Activated T-helper 17 cell treated with anti-CD3 and anti-CD28 coated beads, Interleukin-2, amount 50 U/mL, for 72 hours (primary cell): ENCODE measurements around the gene CARS1. TPM values are rescaled to one million over a fixed set of nuclear protein-coding genes. Genes with fewer than 3 reads are reported as not detected.

Experiments
- ATAC-seq: fragments of 150-1000 bp; cut with Tn5 transposase; replicated peaks from 2 replicates; pipeline ENCODE4 v1.10.0; 2021; ENCODE audit warnings: mild to moderate bottlenecking, moderate library complexity
- H3K27ac Mint-ChIP-seq: one replicate; pipeline ENCODE4 v1.8.0; 2022; ENCODE audit warnings: mixed read lengths
- H3K27me3 Mint-ChIP-seq: one replicate; pipeline ENCODE4 v1.8.0; 2022; ENCODE audit warnings: mixed read lengths
- H3K36me3 Mint-ChIP-seq: one replicate; pipeline ENCODE4 v1.8.0; 2022; ENCODE audit warnings: low read depth, mild to moderate bottlenecking, mixed read lengths
- H3K4me1 Mint-ChIP-seq: one replicate; pipeline ENCODE4 v1.8.0; 2022; ENCODE audit warnings: mixed read lengths
- H3K4me3 Mint-ChIP-seq: one replicate; pipeline ENCODE4 v1.8.0; 2022; ENCODE audit warnings: mild to moderate bottlenecking, mixed read lengths
- H3K9me3 Mint-ChIP-seq: one replicate; pipeline ENCODE4 v1.8.0; 2022; ENCODE audit warnings: mixed read lengths
- total RNA-seq, 2 donors: library from RNA; stranded (reverse); gene quantifications; one replicate each; pipeline ENCODE4 v1.2.3, GENCODE V29; 2022

The CARS1 gene
- total RNA-seq, 2 donors from 2014 or later, result 81.4 to 84.9 TPM

DNA sequence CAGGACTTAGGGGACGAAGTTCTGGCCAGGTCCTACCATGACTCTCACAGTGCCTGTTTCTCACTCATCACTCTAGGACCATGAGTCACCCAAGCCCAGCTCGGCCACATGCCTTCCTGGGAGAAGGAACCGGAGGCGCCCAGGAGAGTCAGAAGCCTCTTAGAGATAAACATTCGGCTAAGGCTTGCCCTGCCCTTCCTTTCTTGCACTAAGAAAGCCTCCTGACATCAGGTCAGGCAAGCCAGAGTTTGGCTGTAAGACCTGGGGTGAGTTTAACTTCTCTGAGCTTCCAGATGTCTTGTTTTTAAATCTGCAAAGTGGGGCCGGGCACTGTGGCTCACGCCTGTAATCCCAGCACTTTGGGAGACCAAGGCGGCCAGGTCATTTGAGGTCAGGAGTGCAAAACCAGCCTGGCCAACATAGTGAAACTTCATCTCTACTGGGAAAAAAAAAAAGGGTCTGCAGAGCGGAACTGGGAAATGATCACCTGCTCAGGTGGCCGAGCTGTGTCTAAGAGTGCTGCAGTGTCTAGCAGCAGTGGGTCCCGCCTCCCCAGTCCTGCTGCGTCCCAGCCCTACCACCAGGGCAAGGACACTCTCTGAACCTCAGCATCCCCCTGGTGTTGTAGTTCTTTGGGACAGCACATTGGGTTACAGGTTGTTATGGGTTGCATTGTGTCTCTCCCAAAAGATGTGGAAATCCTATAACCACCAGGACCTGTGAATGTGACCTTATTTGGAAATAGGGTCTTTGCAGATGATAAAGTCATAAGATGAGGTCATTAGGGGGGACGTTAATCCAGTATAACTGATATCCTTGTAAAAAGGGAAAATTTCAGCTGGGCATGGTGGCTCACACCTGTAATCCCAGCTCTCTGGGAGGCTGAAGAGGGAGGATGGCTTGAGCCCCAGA lies 1.8 kb upstream of the CARS1 start:
- H3K9me3 Mint-ChIP-seq, result no peaks in the 10 kb centered on the region
- H3K27ac Mint-ChIP-seq, result no peak overlapping the region
- no peak for ATAC-seq
- no peaks in the 10 kb centered on the region for H3K27me3 Mint-ChIP-seq
- peaks cover 25% of the 10 kb centered on the region for H3K36me3 Mint-ChIP-seq
- peaks cover 9% of the 10 kb centered on the region for H3K4me1 Mint-ChIP-seq
- peak overlapping the region; percentile 23 for H3K4me3 Mint-ChIP-seq

DNA sequence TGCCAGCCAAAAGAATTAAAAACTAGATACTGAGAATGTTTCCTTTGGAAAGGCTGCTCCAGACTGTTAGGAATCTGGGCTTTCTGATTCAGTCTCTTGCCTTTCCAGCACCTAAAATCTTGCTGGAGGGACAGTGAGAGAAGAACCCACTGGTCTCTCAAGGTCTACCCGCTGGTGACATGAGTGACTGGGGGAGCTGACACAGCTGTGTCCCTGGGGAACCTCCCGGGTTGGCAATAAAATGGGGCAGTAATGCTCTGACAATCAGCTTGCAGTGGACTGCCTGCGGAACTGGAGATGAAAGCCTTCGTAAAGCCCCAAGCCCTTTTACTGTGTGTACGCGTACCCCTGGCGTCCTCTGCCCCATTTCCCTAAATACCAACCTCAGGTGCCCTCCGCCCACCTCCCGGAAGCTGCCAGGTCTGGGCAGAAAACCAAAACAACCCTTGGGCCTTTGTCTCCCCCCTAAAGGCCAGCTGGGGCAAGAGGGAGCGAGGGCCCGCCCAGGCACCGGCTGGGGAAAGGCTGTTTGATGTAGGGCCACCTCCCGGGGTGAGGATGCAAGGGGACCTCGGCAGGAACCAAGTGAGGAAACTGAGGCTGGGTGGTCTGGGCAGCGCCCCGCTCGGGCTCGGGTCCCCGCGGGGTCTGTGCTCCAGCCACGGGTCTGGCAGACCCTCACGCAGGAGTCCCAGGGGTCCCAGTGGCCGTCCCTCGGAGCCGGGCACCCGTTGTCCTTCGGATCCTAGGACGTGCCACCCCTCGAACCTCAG lies 741 bp downstream of the CARS1 start:
- peak overlapping the region; percentile 91 for H3K4me3 Mint-ChIP-seq
- no peaks in the 10 kb centered on the region for H3K27me3 Mint-ChIP-seq
- peaks cover 45% of the 10 kb centered on the region for H3K36me3 Mint-ChIP-seq
- no peaks in the 10 kb centered on the region for H3K9me3 Mint-ChIP-seq
- ATAC-seq, result peak; percentile 11
- H3K27ac Mint-ChIP-seq, result peak overlapping the region; percentile 88
- H3K4me1 Mint-ChIP-seq, result peaks cover 9% of the 10 kb centered on the region

DNA sequence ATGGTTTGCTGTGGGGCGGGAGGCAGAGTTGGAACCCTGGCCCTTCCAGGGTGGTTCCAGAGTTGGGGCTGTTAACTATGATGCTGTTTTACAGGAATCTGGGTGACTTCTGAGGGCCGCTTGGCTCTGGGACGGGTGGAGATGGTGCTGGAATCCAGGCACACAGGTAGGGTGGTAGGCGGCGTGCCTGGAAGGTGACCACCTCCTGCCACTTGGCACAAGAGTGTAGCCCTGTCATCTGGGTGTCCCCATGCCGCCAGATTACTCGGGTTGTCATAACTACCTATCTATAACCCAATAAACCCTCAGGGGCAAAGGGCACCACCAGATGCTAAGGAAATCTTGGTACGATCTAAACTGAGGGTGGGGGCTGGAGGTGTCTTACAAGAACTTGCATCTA lies 1.3 kb downstream of the CARS1 start:
- Mint-ChIP-seq H3K27me3 (no peaks in the 10 kb centered on the region), H3K36me3 (peaks cover 51% of the 10 kb centered on the region), H3K4me3 (peak overlapping the region; percentile 91), H3K27ac (peak overlapping the region; percentile 88), H3K9me3 (no peaks in the 10 kb centered on the region), H3K4me1 (peaks cover 11% of the 10 kb centered on the region)
- ATAC-seq, result no peak

DNA sequence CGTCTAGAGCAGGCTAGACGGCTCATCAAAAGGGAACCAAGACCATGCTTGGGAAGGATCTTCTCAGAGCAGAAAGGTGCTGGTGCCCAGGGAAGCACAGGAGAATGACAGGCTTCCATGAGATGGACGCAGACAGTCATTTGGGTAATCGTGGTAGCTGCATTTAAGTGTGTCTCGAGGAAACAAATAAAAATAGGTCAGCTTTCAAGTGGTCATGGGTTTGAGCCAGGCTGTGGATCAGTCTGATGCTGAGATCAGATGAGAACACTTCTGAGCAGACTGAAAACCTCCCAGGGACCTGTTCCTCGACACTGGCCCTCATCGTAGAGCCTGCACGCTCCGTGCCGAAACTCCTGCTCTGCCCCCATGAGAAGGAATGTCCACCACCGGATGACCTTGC lies 4.7 kb downstream of the CARS1 start:
- Mint-ChIP-seq H3K36me3 (peaks cover 63% of the 10 kb centered on the region), H3K4me1 (peaks cover 26% of the 10 kb centered on the region), H3K4me3 (no peak overlapping the region), H3K9me3 (no peaks in the 10 kb centered on the region), H3K27ac (peak overlapping the region; percentile 61), H3K27me3 (no peaks in the 10 kb centered on the region)
- no peak for ATAC-seq

DNA sequence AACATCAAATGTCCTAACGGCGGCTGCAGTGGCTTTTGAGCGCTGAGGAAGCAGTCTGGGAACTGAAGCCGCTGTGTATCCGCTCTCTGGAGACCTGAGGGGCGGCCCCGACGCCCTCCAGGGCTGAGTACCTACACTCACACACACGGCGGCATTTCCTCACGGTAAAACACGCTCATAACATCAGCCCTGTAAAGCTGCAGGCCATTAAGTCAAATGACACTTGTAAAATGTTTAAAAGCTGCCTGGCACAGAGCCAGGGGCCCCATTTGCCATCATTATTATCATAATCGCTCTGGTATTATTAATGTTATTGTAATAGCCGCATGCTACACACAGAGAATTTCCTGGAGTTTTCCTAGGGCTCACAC lies 5.1 kb downstream of the CARS1 start:
- Mint-ChIP-seq H3K36me3 (peaks cover 68% of the 10 kb centered on the region), H3K27ac (no peak overlapping the region), H3K27me3 (no peaks in the 10 kb centered on the region), H3K9me3 (no peaks in the 10 kb centered on the region), H3K4me1 (peaks cover 23% of the 10 kb centered on the region), H3K4me3 (no peak overlapping the region)
- no peak for ATAC-seq

- Mint-ChIP-seq H3K27me3 (no peaks in the 10 kb centered on the region), H3K4me1 (peaks cover 23% of the 10 kb centered on the region)
Measured at GRCh38 chr11:3051196-3052108, 5.8 kb downstream of the CARS1 start.

DNA sequence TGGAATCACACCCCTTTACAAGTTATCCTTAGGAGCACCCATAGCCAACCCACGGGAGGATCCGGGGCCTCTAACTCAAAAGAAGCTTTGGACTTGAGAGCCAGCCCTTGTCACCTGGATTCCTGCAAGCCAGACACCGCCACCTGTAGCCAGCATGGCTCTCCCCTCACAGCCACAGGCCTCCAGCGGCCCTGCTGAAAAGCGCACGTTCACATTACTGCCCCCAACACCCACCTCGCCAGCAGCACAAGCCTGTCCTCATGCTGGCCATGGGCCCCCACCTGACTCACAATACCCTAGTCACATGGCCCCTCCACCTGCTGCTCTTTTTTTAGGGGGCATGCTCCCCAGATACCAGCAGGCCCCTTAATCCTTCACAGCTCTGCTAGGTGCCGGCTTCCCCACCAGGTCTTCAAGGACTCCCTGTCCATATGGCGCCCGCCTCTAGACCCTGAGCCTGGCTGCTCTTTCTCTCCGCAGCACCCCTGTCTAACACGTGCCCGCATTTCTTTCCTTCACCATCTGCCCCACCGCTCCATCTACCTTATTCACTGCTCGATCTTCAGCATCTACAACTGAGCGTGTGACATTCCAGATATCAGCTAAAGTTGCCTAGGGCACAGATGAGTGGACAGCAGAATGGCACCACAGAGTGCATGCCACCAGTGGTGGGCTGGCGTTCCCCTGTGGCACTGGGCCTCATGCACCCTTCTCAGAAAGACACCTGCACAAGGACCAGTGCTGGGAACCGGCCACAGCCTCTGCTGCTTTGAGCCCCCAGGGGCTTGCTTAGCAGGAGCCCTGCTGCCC lies 6.6 kb downstream of the CARS1 start:
- H3K27me3 Mint-ChIP-seq, result no peaks in the 10 kb centered on the region
- H3K4me1 Mint-ChIP-seq, result peaks cover 23% of the 10 kb centered on the region
- H3K27ac Mint-ChIP-seq, result peak overlapping the region; percentile 91
- H3K36me3 Mint-ChIP-seq, result peaks cover 72% of the 10 kb centered on the region
- no peak for ATAC-seq
- peak overlapping the region; percentile 69 for H3K4me3 Mint-ChIP-seq
- no peaks in the 10 kb centered on the region for H3K9me3 Mint-ChIP-seq

More at GRCh38 chr11:3051196-3052108, 5.8 kb downstream of the CARS1 start:
- H3K4me3 Mint-ChIP-seq, result peak overlapping the region; percentile 69
- peaks cover 73% of the 10 kb centered on the region for H3K36me3 Mint-ChIP-seq
- H3K27ac Mint-ChIP-seq, result peak overlapping the region; percentile 91
- no peaks in the 10 kb centered on the region for H3K9me3 Mint-ChIP-seq
- ATAC-seq, result no peak

GRCh38 chr11:3049430-3050243 lies 7.6 kb downstream of the CARS1 start:
- Mint-ChIP-seq H3K9me3 (no peaks in the 10 kb centered on the region), H3K27me3 (no peaks in the 10 kb centered on the region), H3K4me1 (peaks cover 18% of the 10 kb centered on the region), H3K4me3 (peak overlapping the region; percentile 69), H3K36me3 (peaks cover 72% of the 10 kb centered on the region), H3K27ac (peak overlapping the region; percentile 91)
- ATAC-seq, result peak; percentile 99

DNA sequence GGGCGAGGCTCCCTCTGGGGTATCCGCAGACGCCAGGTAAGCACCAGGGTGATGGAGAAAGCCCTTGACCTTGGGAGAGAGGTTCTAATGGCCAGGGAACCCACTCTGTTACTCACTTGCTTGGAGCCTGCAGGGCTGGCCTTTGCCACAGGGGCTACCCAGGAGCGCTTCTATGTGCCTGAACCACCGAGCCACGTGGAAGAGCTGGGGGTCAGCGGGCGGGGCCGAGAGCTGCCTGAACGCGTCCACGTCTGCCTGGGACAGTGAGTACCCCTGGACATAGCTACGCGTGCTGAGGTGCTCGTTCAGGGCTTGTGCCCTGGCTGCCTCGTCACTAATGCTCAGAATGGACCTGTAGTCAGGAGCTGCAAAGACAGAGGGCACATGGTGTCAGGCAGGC lies 9.6 kb downstream of the CARS1 start:
- Mint-ChIP-seq H3K9me3 (no peaks in the 10 kb centered on the region), H3K27ac (peak overlapping the region; percentile 43), H3K27me3 (no peaks in the 10 kb centered on the region), H3K4me1 (peaks cover 25% of the 10 kb centered on the region), H3K4me3 (no peak overlapping the region), H3K36me3 (peaks cover 71% of the 10 kb centered on the region)
- ATAC-seq, result no peak

GRCh38 chr11:3046641-3047040 lies 10.6 kb downstream of the CARS1 start:
- Mint-ChIP-seq H3K27me3 (no peaks in the 10 kb centered on the region), H3K27ac (no peak overlapping the region), H3K36me3 (peaks cover 77% of the 10 kb centered on the region), H3K9me3 (no peaks in the 10 kb centered on the region), H3K4me1 (peaks cover 25% of the 10 kb centered on the region), H3K4me3 (no peak overlapping the region)
- no peak for ATAC-seq

DNA sequence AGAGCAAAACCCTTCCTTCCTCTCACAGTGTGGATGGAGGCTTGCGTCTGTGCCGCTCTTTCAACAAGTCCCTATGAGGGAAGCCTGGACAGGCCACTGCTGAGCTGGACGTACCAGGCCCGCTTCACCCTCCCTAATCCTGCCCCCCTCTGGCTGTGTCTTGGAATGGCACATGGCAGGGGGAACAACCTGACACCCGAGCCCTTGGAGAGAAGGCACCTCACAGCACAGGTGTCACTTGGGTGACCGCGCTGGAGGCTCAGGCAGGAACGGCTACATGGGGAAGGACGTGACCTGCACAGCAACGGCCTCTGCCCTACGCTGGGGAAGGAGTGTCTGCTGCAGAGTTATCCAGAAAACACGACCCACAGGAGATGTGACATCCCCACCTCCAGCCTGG lies 11.0 kb downstream of the CARS1 start:
- no peak for ATAC-seq
- peaks cover 25% of the 10 kb centered on the region for H3K4me1 Mint-ChIP-seq
- no peaks in the 10 kb centered on the region for H3K9me3 Mint-ChIP-seq
- H3K27me3 Mint-ChIP-seq, result no peaks in the 10 kb centered on the region
- H3K27ac Mint-ChIP-seq, result no peak overlapping the region
- H3K36me3 Mint-ChIP-seq, result peaks cover 77% of the 10 kb centered on the region
- no peak overlapping the region for H3K4me3 Mint-ChIP-seq

GRCh38 chr11:3044915-3045314 lies 12.3 kb downstream of the CARS1 start:
- Mint-ChIP-seq H3K27me3 (no peaks in the 10 kb centered on the region), H3K36me3 (peaks cover 86% of the 10 kb centered on the region), H3K27ac (peak overlapping the region; percentile 80), H3K4me3 (no peak overlapping the region), H3K4me1 (peaks cover 14% of the 10 kb centered on the region), H3K9me3 (no peaks in the 10 kb centered on the region)
- no peak for ATAC-seq

- Mint-ChIP-seq H3K4me3 (no peak overlapping the region), H3K4me1 (peaks cover 7% of the 10 kb centered on the region), H3K27me3 (no peaks in the 10 kb centered on the region), H3K9me3 (no peaks in the 10 kb centered on the region), H3K36me3 (peaks cover 87% of the 10 kb centered on the region), H3K27ac (peak overlapping the region; percentile 80)
- ATAC-seq, result no peak
Measured at GRCh38 chr11:3044004-3044403, 13.2 kb downstream of the CARS1 start.
